HUES48 (cell line): ENCODE data around the gene CCR2.

Source experiments
- H3K27ac ChIP-seq: one replicate; pipeline ENCODE4 v1.7.0; 2013; ENCODE audit warnings: low read depth, low read length, inconsistent platforms
- H3K27me3 ChIP-seq: 2 replicates; pipeline ENCODE4 v1.6.1; 2013; ENCODE audit warnings: mild to moderate bottlenecking, low read length; ENCODE audit not compliant: control insufficient read depth, insufficient read depth
- H3K36me3 ChIP-seq: 2 replicates; pipeline ENCODE4 v1.6.1; 2013; ENCODE audit warnings: low read length; ENCODE audit not compliant: control insufficient read depth, insufficient read depth
- H3K4me1 ChIP-seq: 2 replicates; pipeline ENCODE4 v1.6.1; 2013; ENCODE audit warnings: mild to moderate bottlenecking, low read length; ENCODE audit not compliant: control insufficient read depth, insufficient read depth
- H3K4me3 ChIP-seq: 2 replicates; pipeline ENCODE4 v1.5.1; 2013; ENCODE audit warnings: mild to moderate bottlenecking, low read depth, low read length
- H3K9ac ChIP-seq: 2 replicates; pipeline ENCODE4 v1.6.1; 2013; ENCODE audit warnings: mild to moderate bottlenecking, low read depth, low read length, moderate library complexity
- H3K9me3 ChIP-seq: 2 replicates; pipeline ENCODE4 v1.6.1; 2013; ENCODE audit warnings: low read length; ENCODE audit not compliant: control insufficient read depth, insufficient read depth

CCR2 gene

DNA sequence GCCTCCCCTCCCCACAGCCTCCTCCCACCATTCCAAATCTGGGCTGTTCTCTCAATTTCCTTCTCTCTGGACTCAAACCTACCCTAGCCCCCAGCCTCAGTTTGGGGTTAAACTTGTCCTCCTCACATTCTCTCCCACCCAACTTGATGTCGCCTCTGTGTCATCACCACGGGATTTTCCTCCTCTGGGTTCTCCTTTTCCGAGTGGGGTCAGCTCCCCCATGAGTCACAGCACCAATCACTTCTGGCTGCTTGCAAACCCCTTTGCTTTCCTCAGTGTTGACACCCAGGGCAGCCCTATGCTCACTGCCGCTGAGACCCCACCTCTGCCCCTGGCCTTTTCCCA is 52.5 kb downstream of the CCR2 start:
- Histone ChIP-seq H3K36me3 (no peaks in the 10 kb centered on the region), H3K9ac (no peak overlapping the region), H3K4me1 (no peaks in the 10 kb centered on the region)

DNA sequence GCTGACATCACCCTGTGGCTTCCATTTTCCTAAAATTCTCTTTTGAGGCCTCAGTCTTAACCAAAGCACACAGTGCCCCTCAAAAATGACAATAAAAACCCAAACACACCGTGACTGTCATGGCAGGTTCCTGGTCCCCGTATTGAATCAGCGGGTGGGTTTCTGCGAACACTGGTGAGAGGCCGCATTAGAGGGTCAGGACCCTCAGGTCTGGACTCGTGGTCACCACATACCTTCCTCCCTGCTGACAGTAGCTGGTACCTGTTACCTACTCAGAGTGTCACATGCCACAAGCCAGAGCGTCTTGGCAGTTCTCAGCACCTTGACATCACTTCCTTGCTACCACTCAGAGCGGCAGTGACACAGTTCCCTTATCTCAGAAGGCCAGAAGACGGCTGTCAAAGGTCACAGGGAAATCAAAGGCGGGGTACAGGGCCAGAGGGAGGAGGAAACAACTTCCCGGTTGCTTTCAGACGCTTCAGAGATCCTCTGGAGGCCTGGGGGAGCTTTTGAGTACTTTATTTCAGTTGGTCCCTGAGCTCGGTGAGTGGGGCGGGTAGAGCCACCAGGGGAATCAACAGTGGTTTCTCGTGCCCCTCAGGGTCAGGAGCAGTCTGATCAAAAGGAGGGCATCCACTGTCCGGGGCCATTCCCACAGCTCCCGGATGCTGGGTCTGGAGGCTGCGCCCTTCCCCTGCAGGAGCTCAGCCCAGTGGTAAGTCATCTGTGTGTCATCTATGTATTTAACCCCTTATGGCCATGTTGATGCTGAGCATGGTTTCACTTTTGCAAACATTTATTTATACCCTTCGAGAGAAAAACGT is 53.1 kb downstream of the CCR2 start, which contains the start of the genes CCR5AS and CCRL2:
Gene CCR5AS, minus strand, starts transcription at position 279 of the 824 bp plus-strand sequence.
Gene CCRL2, plus strand, starts transcription at position 472 of the 824 bp plus-strand sequence. CDS start 821 bp downstream, outside the sequence.
- Histone ChIP-seq H3K4me1 (no peaks in the 10 kb centered on the region), H3K9me3 (no peaks in the 10 kb centered on the region), H3K4me3 (no peak within 1 kb of the TSS), H3K27me3 (no peaks in the 10 kb centered on the region), H3K27ac (no peak within 1 kb of the TSS), H3K9ac (no peak within 1 kb of the TSS), H3K36me3 (no peaks in the 10 kb centered on the region)

More for the DNA sequence above, 52.5 kb downstream of the CCR2 start:
- no peaks in the 10 kb centered on the region for H3K9me3 ChIP-seq
- H3K27me3 ChIP-seq: no peaks in the 10 kb centered on the region
- no peak overlapping the region for H3K27ac ChIP-seq
- H3K4me3 ChIP-seq: no peak overlapping the region

DNA sequence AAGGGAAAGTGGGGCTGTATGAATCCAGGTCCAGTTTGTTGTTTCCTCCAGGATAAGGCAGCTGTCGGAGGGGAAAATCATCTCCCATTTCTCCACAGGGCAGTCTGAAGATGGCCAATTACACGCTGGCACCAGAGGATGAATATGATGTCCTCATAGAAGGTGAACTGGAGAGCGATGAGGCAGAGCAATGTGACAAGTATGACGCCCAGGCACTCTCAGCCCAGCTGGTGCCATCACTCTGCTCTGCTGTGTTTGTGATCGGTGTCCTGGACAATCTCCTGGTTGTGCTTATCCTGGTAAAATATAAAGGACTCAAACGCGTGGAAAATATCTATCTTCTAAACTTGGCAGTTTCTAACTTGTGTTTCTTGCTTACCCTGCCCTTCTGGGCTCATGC is 54.1 kb downstream of the CCR2 start:
- Histone ChIP-seq H3K9ac (no peak overlapping the region), H3K9me3 (no peaks in the 10 kb centered on the region), H3K4me1 (no peaks in the 10 kb centered on the region), H3K27me3 (no peaks in the 10 kb centered on the region), H3K27ac (no peak overlapping the region), H3K36me3 (no peaks in the 10 kb centered on the region), H3K4me3 (no peak overlapping the region)

DNA sequence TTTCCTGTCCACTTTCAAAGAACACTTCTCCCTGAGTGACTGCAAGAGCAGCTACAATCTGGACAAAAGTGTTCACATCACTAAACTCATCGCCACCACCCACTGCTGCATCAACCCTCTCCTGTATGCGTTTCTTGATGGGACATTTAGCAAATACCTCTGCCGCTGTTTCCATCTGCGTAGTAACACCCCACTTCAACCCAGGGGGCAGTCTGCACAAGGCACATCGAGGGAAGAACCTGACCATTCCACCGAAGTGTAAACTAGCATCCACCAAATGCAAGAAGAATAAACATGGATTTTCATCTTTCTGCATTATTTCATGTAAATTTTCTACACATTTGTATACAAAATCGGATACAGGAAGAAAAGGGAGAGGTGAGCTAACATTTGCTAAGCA is 54.9 kb downstream of the CCR2 start:
- Histone ChIP-seq H3K9ac (no peak overlapping the region), H3K36me3 (no peaks in the 10 kb centered on the region), H3K27ac (no peak overlapping the region), H3K4me1 (no peaks in the 10 kb centered on the region), H3K27me3 (no peaks in the 10 kb centered on the region), H3K4me3 (no peak overlapping the region), H3K9me3 (no peaks in the 10 kb centered on the region)

DNA sequence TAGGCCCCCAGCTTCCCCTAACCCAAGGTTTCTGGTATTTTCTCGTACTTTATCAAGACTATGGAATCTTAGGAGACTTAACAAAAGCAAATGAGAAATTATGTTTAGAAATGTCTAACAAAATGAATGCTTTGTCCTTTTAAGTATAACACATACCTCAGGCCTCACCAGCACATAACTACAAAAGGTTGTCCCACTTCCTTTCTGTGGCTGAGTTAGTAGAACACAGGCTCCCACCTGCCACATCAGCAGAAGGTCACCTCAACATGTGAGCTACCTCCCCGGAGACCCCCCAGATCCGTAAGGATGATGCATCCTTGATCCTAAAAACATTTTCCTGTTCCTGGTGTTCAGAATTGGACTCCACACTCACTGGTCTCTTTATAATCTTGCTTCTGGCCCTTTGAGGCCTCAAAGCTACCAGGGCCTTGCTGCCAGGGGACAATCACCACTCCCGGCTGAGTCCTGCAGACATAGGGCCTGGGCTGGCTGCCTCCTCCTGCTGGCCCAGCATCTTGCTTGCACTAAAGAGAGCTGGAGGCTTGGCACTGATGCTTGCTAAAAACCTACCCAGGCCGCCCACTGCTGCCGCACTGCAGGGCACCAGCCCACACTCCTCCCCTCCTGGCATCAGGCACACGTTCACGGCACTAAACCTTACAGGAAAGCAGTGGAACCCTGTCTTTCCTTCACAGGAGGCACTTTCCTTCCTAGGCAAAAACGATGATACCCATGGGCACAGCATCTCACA is 56.0 kb downstream of the CCR2 start:
- Histone ChIP-seq H3K9ac (no peak overlapping the region), H3K27me3 (no peaks in the 10 kb centered on the region), H3K9me3 (no peaks in the 10 kb centered on the region), H3K36me3 (no peaks in the 10 kb centered on the region), H3K4me3 (no peak overlapping the region), H3K4me1 (no peaks in the 10 kb centered on the region), H3K27ac (no peak overlapping the region)
